GM23248 (cell line): ENCODE data around the gene APCDD1.
"Not testable (repeated sequence)": the region's sequence is repeated elsewhere in the genome, so short reads cannot be mapped to it uniquely, and the experiment has no call there.

Experiments
- EZH2 ChIP-seq: fragments of 200-600 bp; sonication (generic); IDR thresholded peaks from 2 replicates; pipeline ENCODE4 v1.6.1; 2018; ENCODE audit warnings: antibody characterized with exemption, mild to moderate bottlenecking; ENCODE audit not compliant: insufficient read depth, poor library complexity, severe bottlenecking
- EZH2phosphoT487 ChIP-seq: fragments of 200-600 bp; sonication (generic); IDR thresholded peaks from 2 replicates; pipeline ENCODE4 v1.6.1; 2018; ENCODE audit warnings: antibody characterized with exemption, moderate library complexity, mild to moderate bottlenecking, low read depth; ENCODE audit not compliant: insufficient read depth

DNA sequence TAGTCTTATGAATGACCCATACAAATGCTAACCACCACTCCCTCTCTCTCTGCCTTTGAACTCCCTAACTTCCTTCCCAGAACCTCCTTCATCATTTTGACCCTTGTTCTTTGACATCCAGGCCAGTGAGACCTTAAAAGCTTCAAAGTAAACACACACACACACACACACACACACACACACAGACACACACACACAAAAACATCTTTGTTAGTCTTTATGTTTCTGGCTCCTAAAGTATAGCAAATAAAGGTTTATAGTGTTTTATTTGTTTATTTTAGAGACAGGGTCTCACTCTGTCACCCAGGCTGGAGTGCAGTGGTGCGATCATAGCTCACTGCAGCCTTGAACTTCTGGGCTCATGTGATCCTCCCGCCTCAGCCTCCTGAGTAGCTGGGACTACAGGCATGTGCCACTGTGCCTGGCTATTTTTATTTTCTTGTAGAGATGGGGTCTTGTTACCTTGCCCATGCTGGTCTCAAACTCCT lies 9.8 kb downstream of the APCDD1 start:
- TF ChIP-seq EZH2phosphoT487, EZH2: not testable (repeated sequence)
